ENCODE results near the gene ZFYVE16. TPM values are rescaled to one million over a fixed set of nuclear protein-coding genes. Genes with fewer than 3 reads are reported as not detected.
"Not testable (repeated sequence)": the region's sequence is repeated elsewhere in the genome, so short reads cannot be mapped to it uniquely, and the experiment has no call there.

ZFYVE16 gene
- total and polyA plus RNA-seq, 10 of the 15 experiments (the other 5 are each of a cell fraction or from before 2014, with no cell fraction given): 2.9 to 11.2 (median 7.8) TPM

GRCh38 chr5:80492741-80493140 lies 84.9 kb downstream of the ZFYVE16 start (continued):
- no peak for TF ChIP-seq SRF (IDR thresholded peaks at IDR 0.05; ENCODE audit: low read depth in 2 of 2, low read length in 2 of 2)
- no peak for TF ChIP-seq MEF2A (IDR thresholded peaks at IDR 0.05; ENCODE audit: insufficient read depth, low read depth, low read length)
- no peak for TF ChIP-seq RBBP5 (conservative IDR thresholded peaks at IDR 0.05)
- TF ChIP-seq CREM (IDR thresholded peaks at IDR 0.05; ENCODE audit: low read depth): no peak

- CTCF ChIA-PET: interaction anchor here (2.2 kb wide), 1 partner anchor 13 kb away, joined by 14 read pairs; no protein-coding TSS in a partner anchor
- H3K4me1 ChIP-seq (ENCODE audit: control insufficient read depth, insufficient read depth, low read length); H2AFZ ChIP-seq (ENCODE audit: control insufficient read depth, low read depth, low read length); H3K36me3 ChIP-seq (ENCODE audit: control insufficient read depth in 2 of 2, insufficient read depth in 2 of 2, low read length in 1 of 2); H3K27me3 ChIP-seq (replicated peaks in 1 of 2; ENCODE audit: control insufficient read depth in 2 of 2, insufficient read depth in 2 of 2, low read length in 1 of 2); H3K9me3 ChIP-seq (replicated peaks; ENCODE audit: control insufficient read depth, insufficient read depth, low read length); POLR2A ChIA-PET; H3K4me2 ChIP-seq (ENCODE audit: control insufficient read depth, insufficient read depth); H4K20me1 ChIP-seq (ENCODE audit: control insufficient read depth, insufficient read depth); DNase-seq (ENCODE audit: low read depth, low spot score); H3K79me2 ChIP-seq (ENCODE audit: control insufficient read depth, insufficient read depth, low read length); BruUV-seq (replicated peaks); ATAC-seq; RAD21 ChIA-PET (ENCODE audit: unreplicated experiment); H3K9ac ChIP-seq (ENCODE audit: control insufficient read depth, insufficient read depth, low read length); SMC1A ChIA-PET (ENCODE audit: uncharacterized antibody, unreplicated experiment); in situ Hi-C loops (cut with MboI); H3K27ac ChIP-seq (ENCODE audit: control insufficient read depth, insufficient read depth); intact Hi-C loops (cut with micrococcal nuclease; ENCODE audit: unreplicated experiment); FAIRE-seq; H3K4me3 ChIP-seq: not testable (repeated sequence)
- WGBS (ENCODE audit: insufficient coverage, insufficient replicate concordance, low lambda C conversion rate, missing lambda C conversion rate): 48% methylated on average over 7 of the region's 7 CpGs
Observed at GRCh38 chr5:80493443-80493842, 85.6 kb downstream of the ZFYVE16 start.

GRCh38 chr5:80495891-80496290 lies 88.0 kb downstream of the ZFYVE16 start:
- BruUV-seq (replicated peaks): no TSS peak
- ChIA-PET SMC1A (ENCODE audit: uncharacterized antibody, unreplicated experiment) (no interaction called here), RAD21 (ENCODE audit: unreplicated experiment) (interaction anchor here (0.7 kb wide), 2 partner anchors 11 to 109 kb away, joined by 3 read pairs; no protein-coding TSS in a partner anchor), CTCF (no interaction called here), POLR2A (no interaction called here)
- ATAC-seq: no peak
- no peak overlapping the region for H3K4me2 ChIP-seq (ENCODE audit: control insufficient read depth, insufficient read depth)
- TF ChIP-seq IKZF1 (conservative IDR thresholded peaks at IDR 0.05): no peak
- no peak for TF ChIP-seq MEF2B (IDR thresholded peaks at IDR 0.05; ENCODE audit: partially characterized antibody, poor library complexity, severe bottlenecking)
- H3K79me2 ChIP-seq (ENCODE audit: control insufficient read depth, insufficient read depth, low read length): no peaks in the 10 kb centered on the region
- DNase-seq (ENCODE audit: low read depth, low spot score): no peak
- 90% methylated on average over 2 of the region's 2 CpGs for WGBS (ENCODE audit: insufficient coverage, insufficient replicate concordance, low lambda C conversion rate, missing lambda C conversion rate)
- no peak overlapping the region for H3K9ac ChIP-seq (ENCODE audit: control insufficient read depth, insufficient read depth, low read length)
- intact Hi-C loops (cut with micrococcal nuclease; ENCODE audit: unreplicated experiment): no loop called here
- no peaks in the 10 kb centered on the region for H3K4me1 ChIP-seq (ENCODE audit: control insufficient read depth, insufficient read depth, low read length)
- H3K9me3 ChIP-seq (replicated peaks; ENCODE audit: control insufficient read depth, insufficient read depth, low read length): no peaks in the 10 kb centered on the region
- H3K4me3 ChIP-seq: no peak overlapping the region
- H4K20me1 ChIP-seq (ENCODE audit: control insufficient read depth, insufficient read depth): no peaks in the 10 kb centered on the region
- H3K27me3 ChIP-seq (replicated peaks in 1 of 2; ENCODE audit: control insufficient read depth in 2 of 2, insufficient read depth in 2 of 2, low read length in 1 of 2): no peaks in the 10 kb centered on the region
- H2AFZ ChIP-seq (ENCODE audit: control insufficient read depth, low read depth, low read length): no peak overlapping the region
- H3K36me3 ChIP-seq (ENCODE audit: control insufficient read depth in 2 of 2, insufficient read depth in 2 of 2, low read length in 1 of 2): no peaks in the 10 kb centered on the region
- no peak for FAIRE-seq
- in situ Hi-C loops (cut with MboI): no loop called here
- H3K27ac ChIP-seq (ENCODE audit: control insufficient read depth, insufficient read depth): no peak overlapping the region
